GM23248 (cell line): ENCODE measurements around the gene FBP2.

Experiments
- EZH2 ChIP-seq: fragments of 200-600 bp; sonication (generic); IDR thresholded peaks from 2 replicates; pipeline ENCODE4 v1.6.1; 2018; ENCODE audit warnings: antibody characterized with exemption, mild to moderate bottlenecking; ENCODE audit not compliant: insufficient read depth, poor library complexity, severe bottlenecking
- EZH2phosphoT487 ChIP-seq: fragments of 200-600 bp; sonication (generic); IDR thresholded peaks from 2 replicates; pipeline ENCODE4 v1.6.1; 2018; ENCODE audit warnings: antibody characterized with exemption, moderate library complexity, mild to moderate bottlenecking, low read depth; ENCODE audit not compliant: insufficient read depth

GRCh38 chr9:94638335-94639060 lies 44.9 kb upstream of the FBP2 start:
- no peak for TF ChIP-seq EZH2
- no peak for TF ChIP-seq EZH2phosphoT487
